Eye (tissue), 1 donor: ENCODE data around the gene ABCA13.
A peak's percentile ranks its signal among the peaks of the same experiment; 100 is the strongest.

Experiments used
- DNase-seq: peaks from one replicate; pipeline ENCODE4 v3.0.0-alpha.2; 2015

ABCA13 gene

DNA sequence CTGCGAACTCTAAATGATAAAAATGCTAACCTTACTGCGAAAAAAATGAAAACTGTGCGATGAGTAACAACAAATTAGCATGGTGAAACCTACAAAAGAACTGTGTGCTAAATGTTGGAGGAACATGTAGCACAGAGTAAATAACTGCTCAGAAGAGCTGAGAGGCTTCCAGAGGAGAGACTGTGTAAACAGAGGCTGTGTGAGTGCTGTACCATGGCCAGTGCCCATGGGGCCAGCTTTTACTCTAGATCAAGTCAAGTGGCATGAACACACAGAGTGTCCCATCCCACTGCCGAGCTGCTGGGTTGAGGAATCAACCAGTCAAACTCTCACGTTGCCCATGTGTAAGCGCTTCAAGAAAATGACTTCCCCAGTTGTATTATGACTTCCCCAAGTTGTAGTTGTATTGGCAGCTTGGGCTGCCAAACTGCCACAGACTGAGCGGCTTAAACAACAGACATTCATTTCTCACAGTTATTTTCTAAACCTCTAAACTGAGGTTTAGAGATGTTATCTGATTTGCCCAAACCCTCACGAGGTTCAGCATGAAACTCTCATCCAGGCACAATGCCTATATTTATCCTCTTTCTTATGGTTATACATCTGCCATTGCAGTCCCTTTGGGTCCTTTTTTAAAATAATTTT, 270.7 kb downstream of the ABCA13 start:
- DNase-seq, result no peak

DNA sequence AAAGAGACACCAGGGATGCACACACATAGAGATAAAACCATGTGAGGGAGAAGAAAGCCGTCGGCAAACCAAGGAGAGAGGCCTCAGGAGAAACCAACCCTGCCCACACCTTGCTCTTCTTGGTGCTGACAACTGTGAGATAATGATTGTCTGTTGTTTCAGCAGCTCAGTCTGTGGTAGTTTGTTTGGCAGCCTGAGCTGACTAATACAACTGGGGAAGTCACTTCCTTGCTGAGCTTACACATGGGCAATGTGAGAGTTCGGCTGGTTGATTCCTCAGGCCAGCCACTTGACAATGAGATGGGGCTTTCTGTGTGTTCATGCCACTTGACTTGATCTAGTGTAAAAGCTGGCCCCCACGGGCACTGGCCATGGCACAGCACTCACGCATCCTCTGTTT, 271.8 kb downstream of the ABCA13 start:
- DNase-seq, result no peak

DNA sequence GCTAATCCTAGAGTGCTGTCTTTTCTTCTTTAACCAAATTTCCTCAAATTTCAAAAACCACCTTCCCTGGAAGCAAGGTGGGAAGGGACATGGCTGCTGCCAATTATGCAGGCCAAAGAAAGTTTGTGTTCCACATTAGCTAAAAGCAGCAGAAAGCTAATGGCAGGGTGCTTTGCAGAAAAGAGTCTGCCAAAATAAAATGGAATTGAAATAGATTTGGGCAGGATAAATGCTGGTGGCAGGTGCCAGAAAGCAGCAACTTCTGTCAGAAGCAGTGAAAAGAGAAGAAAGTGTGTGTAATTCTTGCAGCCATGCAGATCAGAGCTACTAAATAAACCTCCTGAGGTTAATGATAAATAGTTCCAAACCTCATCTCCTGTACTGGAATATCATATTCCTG, 275.5 kb downstream of the ABCA13 start:
- DNase-seq, result no peak

DNA sequence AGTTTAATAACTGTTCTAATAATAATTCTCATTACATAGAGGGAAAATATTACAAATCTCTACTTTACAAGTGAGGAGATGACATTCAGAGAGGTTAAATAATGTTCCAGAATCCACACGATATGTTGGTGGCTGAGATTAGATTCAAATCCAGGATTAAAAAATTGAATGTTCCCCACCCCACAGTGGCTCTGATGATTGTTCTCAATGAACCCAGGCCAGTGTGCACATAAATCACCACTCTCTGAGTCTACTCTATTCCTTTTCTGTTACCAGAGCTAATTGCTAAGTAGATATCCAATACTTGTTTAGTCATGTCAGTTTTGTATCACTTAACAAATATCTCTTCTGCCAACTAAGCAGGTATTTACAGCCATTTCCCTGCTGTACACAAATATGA, 281.0 kb downstream of the ABCA13 start:
- DNase-seq, result no peak

DNA sequence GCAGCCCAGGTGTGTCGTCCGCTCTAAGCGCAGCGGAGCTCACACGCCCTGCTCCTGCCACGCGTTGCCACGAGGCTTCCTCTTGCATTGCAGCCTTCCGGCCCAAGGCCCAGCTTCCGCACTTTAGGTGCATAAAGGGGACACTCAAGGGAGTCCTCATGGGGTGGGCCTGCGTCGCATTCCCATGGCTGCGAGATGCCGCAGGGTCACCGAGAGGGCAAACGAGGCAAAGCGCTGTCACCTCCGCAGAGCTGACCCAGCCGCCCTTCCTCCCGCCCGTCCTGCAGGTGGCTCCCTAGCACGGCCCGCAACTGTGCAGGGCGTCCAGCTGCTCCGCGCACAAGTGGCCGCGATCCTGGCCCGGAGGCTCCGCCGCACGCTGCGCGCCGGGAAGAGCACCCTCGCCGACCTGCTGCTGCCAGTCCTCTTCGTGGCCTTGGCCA, 283.5 kb downstream of the ABCA13 start:
- DNase-seq, result no peak

DNA sequence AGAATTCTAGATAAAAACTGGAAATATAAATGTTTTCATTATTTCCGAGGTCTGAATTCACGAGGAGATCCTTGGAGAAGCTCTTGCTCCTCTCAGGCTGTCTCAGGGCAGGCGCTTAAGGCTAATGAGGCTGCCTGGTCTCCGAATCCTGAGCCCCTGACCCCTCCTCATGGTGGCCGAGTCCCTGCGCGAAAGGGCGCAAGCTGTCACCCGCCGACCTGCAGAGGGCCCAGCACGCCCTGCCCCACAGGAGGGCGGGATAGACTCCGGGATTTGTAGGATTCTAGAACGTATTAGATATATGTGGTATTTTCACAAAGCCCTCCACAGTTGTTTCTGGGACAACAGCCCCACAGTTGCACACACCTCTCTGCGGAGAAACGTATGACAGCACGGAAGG, 284.1 kb downstream of the ABCA13 start:
- no peak for DNase-seq

DNA sequence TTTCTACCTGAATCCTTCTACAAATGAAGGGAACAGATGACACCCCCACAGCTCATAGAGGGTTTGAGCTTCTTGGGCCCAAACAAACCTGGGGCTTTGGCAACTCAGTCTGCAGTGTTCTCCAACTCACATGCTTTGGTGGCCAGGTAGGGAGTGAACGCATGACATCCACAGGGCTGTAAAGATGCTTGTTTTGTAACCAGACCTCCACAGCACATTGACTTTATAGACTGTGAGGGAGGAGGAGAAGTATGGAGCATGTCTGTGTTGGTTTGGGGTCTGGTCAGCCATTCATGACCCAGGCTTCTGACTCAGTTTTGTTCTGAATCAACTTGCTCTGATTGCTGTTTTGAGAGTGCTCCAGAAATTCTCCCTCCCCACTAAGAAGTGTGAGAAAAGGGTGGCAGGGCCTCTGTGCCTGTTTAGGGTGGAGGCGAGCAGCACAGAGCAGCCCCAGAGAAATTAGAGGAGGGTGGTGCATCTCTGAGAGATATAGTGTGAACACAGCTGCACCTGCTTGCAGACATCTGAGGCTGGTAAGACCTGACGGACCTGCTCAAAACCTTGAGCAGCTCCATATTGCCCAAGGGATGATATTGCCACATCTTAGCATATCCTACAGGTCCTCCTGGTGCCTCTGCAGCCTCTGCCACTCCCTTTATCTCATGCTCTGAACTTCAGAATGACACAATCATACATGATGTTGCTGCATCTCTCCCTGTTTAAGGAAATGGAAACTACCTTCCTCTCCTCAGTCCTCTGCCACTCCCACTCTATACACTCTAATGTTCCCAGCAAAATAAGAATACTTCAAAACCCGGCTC, 287.7 kb downstream of the ABCA13 start:
- DNase-seq, result no peak

DNA sequence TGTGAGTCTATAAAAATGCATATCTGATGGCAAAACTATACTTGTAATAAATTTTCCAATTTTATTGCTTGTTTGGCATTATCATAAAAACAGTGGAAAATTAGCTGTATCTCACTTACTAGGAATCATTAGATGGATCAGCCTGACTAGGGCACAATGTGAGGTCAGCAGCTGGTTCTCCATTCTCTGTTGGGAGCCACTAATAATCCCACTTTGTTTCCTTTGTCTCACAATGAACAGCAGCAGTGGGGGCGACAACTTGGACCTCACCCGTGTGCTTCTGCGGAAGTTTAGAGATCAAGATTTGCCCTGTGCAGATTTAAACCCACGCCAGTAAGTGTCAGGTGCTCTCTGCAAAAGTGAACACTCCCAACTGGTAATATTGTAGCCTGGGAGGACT, 295.5 kb downstream of the ABCA13 start:
- peak; percentile 79 for DNase-seq

DNA sequence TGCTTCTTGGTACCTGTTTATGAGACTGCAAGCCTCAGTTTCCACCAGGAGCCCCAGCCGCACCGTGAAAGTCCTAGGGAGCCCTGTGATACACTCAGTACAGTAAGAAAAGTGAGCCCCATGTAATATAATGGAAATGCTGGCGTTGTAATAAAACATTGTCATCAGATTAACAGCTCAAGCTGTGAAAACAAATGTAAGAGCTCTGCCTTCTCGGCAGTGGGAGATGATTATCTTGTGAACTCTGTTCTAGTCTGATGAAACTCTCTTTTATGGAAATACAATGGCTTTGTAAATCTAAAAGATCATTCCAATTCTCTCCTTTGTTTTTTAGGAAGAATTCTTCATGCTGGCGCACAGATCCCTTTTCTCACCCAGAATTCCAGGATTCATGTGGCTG, 299.9 kb downstream of the ABCA13 start:
- DNase-seq, result peak; percentile 24

DNA sequence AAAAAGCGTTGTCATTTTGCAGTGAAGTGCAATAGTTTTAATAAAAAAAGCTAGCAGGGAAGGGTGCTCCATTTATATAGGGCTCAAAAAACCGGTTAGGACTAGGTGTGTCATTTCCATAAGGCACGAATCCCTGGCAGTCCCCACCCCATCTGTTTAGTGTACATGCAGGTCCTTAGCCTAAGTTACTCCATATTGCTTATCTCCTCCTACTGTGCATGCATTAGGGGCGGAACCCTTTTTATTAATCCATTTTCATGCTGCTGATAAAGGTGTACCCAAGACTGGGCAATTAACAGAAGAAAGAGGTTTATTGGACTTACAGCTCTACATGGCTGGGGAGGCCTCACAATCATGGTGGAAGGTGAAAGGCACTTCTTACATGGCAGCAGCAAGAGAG, 301.4 kb downstream of the ABCA13 start:
- no peak for DNase-seq

DNA sequence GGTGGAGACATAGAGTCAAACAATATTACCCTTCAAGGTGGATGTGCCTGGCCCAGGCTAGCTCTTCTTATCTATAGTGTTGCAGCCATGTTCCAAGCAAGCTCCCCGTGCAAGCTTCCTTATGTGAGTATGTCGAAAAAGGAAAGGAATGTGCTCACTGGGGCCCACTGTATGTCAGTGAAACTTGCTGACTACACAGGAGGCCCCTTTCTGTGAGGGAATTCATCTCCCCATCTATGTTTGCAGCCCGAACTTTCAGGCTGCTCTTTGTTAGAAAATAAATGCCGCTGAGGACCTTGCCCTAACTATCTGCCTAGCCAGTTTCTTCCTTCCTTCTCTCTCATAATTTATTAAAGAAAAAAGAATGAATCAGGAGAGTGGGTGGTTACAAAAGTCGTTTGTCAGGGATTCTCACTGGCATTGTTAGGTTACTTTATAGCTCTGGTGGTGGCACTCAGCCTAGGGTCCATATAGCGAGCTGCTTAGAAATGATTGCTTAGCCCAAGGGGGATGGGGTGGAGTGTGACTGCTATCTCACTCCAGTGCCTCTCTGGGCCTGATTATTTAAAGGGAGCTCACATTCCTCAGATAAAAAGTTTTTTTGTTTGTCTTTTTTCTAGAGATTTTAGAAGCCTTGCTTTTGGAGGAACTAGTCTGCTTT, 302.1 kb downstream of the ABCA13 start:
- no peak for DNase-seq

DNA sequence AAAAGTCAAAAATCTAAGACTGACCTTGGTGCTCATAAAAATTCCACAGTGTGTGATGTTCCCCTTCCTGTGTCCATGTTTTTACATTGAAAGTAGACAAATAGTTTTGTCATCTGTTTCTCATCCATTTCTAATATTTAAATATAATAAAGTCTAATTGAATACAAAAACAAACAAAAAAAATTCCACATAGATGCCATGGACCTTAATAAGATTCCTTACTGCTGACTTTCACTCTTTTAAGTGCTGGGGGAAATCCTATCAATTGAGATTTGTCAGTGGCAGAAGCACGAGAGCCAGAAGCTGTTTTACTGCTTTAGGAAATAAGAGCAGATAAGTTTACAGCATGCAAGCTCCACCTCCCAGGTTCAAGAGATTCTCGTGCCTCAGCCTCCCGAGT, 310.0 kb downstream of the ABCA13 start:
- DNase-seq, result no peak

DNA sequence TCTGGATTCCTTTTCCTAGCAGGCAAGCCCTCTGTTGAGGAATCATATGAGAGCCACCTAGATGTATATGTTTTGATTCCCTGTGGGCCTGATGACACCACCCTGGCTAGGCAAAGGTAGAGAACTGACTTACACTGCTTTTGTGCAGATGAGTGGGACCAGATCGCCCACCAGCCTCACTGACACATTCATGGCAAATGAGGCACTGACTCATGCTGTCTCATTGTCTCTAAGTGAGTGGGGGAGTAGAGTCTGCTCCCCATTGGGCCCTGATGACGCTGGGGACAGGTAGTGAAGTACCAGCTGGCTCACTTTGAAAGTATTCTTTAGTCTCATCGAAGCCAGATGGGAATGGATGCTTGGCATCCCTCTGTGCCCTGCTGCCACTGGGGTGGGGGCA, 326.3 kb downstream of the ABCA13 start:
- no peak for DNase-seq

DNA sequence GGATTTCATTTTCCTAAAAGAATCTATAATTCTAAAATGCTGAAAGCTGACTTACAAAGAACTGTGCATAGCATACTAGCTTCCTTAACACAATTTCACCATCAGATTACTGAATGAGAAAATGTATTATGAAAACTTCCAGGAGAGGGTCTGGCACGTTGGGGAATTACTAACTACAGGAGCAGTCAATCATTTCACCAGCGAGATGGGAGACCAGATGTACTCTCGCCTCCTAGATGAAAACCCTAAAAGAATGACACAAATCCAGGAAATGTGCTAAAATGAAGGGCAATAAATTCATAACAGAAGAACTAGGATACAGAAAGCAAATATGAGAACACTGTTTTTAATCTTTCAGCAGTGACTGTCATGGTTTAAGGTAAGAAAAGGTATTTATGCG, 330.8 kb downstream of the ABCA13 start:
- DNase-seq, result no peak

DNA sequence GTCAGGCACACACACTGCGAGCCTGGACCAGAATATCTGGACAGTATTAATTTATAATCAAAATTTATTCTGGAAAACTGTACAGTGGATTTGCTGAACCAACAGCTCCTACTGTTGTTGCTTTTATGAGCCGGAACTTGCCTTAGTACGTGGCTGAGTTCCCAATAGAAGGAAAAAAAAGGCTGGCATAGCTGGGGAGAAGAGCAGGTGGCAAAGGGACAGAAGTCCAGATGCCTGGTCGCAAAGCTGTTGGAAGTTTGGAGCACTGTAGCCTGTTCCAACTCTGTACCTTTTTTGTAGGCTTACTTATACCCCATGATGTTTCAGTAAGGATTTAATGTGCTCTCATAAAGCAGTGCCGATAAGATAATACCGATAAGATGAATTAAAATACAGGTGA, 333.8 kb downstream of the ABCA13 start:
- DNase-seq, result no peak

DNA sequence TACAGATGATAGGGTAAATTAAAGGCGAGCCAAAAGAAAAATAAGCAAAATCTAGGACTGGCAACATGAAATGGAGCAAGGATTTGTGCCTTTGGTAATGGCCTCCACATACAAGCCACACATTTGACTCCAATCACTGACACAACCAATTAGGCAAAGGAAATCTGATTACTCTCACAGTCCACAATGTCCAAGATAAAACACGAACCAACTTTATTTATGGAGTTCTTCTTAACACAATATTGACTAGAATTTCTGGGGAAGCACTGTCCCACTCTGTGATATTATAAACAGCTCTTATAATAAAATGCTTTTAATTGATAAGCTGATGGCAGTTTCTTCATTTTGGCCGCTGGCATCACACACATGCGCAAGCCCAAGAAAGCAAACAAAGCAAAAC, 334.2 kb downstream of the ABCA13 start:
- no peak for DNase-seq

DNA sequence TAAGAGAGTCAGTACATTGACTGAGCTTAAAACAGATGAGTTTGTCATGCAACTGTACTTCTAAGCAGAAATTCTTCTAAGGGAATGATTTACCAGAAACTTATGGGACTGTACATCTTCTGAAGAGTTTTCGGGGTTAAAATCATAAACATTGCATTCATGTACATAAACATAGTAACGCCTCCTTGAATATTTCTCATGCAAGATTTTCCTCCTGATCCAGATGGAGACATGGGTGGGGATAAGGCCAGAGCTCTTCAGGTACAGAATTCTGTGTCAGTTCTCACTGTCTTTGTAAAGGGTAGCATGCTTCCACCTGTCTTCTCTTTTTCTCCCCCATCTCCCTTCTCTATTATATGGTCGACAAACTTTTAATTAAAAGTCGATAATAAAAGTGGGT, 335.3 kb downstream of the ABCA13 start:
- DNase-seq, result no peak

DNA sequence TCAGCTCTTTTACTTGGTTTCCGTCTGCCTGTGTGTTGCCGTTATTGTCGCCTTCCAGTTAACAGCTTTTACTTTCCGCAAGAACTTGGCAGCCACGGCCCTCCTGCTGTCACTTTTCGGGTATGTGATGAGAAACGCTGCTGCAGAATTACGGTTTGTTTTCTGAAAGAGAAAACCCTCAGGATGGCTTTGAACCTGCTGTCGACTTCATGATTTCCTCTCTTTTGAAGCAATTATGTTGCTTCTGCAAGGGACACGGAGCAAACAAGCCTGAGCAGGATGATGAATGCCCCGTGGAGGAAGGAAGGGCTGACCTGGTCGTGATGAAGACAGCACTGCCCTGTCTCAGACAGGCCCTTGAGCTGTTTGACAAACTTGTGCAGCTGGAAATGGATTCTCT, 339.8 kb downstream of the ABCA13 start:
- peak; percentile 71 for DNase-seq

DNA sequence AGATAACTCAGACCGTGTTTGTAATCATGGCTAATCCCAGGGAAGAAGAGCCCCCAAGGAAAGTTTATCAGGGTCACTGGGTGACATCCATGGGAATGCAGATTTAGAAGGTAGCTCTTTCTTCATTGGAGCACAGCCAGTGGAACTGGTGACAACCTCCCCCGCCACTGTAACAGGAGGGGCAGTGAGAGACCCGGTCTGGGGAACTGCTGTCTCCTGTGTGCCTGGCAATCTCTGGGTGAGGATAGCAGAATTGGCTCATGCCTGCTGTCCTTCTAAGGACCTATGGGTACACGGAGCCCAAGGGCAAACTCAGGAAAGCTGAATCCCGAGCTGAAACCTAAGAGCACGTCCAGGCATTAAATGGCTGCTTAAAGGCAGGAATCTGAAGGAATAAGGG, 341.6 kb downstream of the ABCA13 start:
- DNase-seq, result no peak

DNA sequence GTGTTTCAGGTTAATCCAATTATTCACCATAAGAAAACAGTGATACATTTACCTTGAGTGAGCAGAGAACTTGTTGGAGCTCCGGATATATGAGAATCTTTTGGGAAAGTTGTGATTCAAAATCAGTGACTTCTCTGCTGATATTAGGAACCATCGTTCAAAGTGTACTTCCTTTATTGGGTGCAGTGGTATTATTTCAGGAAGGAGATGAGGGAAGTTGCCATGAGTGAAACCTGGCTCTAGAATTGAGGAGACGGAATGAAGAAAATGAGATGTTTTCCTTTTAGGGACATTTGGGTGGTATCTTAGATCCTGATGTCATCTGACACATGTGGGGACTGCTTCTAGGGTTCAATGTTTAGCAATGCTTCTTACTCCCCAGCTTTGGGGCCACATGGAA, 343.9 kb downstream of the ABCA13 start:
- DNase-seq, result no peak

DNA sequence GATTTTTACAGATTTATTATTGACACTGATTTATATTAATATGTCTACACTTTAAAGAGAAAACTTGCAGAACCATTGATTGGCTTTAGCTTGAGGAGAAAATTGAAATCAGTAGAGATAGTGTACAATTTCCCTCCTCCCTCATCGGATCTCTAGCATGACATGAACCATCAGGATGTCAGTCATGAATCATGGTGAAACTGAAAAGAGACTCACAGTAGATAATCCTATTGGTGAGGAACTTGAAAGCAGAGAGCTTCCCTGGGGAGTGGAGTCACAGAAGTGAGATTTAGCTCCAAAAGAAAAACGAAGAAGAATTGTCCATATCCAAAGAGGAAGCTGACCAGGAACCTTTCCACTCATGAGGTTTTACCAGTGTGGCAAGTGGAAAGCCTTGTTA, 346.8 kb downstream of the ABCA13 start:
- DNase-seq, result no peak

DNA sequence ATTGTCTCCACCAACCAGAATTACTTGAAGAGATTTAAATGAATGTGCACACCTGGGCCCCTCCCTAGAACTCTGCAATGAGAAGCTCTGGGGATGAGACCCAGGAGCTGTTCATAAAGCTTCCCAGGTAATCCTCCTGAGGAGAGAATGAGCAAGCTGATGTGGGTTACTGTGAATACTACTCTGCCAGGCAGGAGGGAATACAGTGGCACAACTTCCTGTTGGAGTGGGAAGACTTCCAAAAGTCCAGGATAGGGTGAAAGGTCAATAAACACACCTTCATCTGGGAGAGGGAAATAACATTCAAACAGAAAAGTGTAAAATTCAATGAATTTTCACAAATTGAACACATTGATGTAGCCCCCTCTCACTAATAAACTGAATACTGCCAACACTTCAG, 351.4 kb downstream of the ABCA13 start:
- DNase-seq, result no peak

DNA sequence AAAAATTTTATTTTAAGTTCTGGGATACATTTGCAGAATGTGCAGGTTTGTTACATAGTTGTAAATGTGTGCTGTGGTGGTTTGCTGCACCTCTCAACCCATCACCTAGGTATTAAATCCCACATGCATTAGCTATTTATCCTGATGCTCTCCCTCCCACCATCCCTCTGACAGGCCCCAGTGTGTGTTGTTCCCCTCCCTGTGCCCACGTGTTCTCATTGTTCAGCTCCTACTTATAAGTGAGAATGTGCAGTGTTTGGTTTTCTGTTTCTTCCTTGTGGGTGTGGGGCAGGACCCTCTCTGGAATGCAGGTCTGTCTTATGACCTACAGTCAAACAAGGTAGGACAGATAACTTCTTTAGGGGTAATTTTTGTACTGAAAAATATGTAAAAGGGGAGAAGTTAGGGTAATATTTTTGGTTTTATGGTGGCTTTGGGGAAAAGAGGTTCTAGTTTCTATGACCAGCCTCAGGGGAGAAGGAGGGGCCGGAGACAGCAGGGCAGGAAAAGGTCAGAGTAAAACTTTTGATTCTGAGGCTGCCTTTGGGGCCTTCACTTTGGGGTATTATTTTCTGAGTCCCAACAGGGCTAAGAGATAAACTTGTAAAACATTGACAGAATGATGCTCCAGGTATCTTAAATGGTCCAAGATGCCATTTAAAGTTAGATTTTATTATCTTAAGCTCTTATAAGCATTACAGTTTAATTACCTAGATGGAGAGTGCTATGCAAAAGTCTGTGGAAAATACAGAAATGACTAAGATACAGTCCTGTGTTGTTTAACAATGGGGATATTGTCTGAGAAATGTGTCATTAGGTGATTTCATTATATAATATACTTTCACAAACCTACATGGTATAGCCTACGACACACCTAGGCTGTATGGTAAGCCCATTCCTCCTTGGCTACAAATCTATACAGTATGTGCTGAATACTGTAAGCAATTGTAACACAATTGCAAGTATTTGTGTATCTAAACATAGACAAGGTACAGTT, 354.8 kb downstream of the ABCA13 start:
- DNase-seq, result no peak
